Lung (tissue), 12 donors: Measurements from ENCODE around the gene SEMA6D. TPM values are rescaled to one million over a fixed set of nuclear protein-coding genes. Genes with fewer than 3 reads are reported as not detected.

Source experiments
- ATAC-seq: fragments of 200-7000 bp; cut with Tn5 transposase; one replicate; pipeline ENCODE4 v1.9.1; 2020; ENCODE audit warnings: moderate number of reproducible peaks; ENCODE audit not compliant: insufficient read depth, low FRiP score
- DNase-seq, 3 donors: peaks; one replicate each; pipeline ENCODE4 v3.0.0-alpha.2; 2013 to 2017
- H3K27ac ChIP-seq, 2 donors: one replicate each; pipeline ENCODE4 v1.5.1; 2013; ENCODE audit warnings: mild to moderate bottlenecking in 2 of 2, moderate library complexity in 2 of 2, control low read depth in 1 of 2, inconsistent platforms in 1 of 2, low read depth in 1 of 2, low read length in 1 of 2
- H3K27me3 ChIP-seq, 3 donors: one replicate each; pipeline ENCODE4 v1.5.1; 2013; ENCODE audit warnings: low read length in 2 of 3; ENCODE audit not compliant: control insufficient read depth in 3 of 3, insufficient read depth in 3 of 3
- H3K36me3 ChIP-seq, 4 donors: one replicate each; pipeline ENCODE4 v1.5.1; 2013; ENCODE audit warnings: low read length in 4 of 4, mild to moderate bottlenecking in 1 of 4, moderate library complexity in 1 of 4; ENCODE audit not compliant: control insufficient read depth in 4 of 4, insufficient read depth in 4 of 4
- H3K4me1 ChIP-seq, 5 donors: one replicate each; pipeline ENCODE4 v1.5.1; 2013; ENCODE audit warnings: low read length in 5 of 5, mild to moderate bottlenecking in 2 of 5, moderate library complexity in 1 of 5; ENCODE audit not compliant: control insufficient read depth in 5 of 5, insufficient read depth in 5 of 5
- H3K4me3 ChIP-seq: one replicate; pipeline ENCODE4 v1.5.1; 2013; ENCODE audit warnings: mild to moderate bottlenecking, control low read depth, moderate library complexity
- H3K9ac ChIP-seq, 2 donors: one replicate each; pipeline ENCODE4 v1.5.1; 2013; ENCODE audit warnings: low read length in 2 of 2, control low read depth in 1 of 2; ENCODE audit not compliant: insufficient read depth in 1 of 2
- H3K9me3 ChIP-seq, 4 donors: one replicate each; pipeline ENCODE4 v1.5.1; 2013; ENCODE audit warnings: low read length in 3 of 4, mild to moderate bottlenecking in 1 of 4, moderate library complexity in 1 of 4; ENCODE audit not compliant: control insufficient read depth in 4 of 4, insufficient read depth in 3 of 4
- CTCF ChIP-seq: IDR thresholded peaks from 2 replicates; pipeline ENCODE4 v1.5.1; 2012; ENCODE audit warnings: mild to moderate bottlenecking; ENCODE audit errors: control extremely low read depth, extremely low read depth
- WGBS, 2 donors: extraction: QIAGEN DNeasy Blood & Tissue Kit; methylation state at CpG; one replicate each; pipeline ENCODE4 v1.1.7; 2013; 5-methylcytosine and 5-hydroxymethylcytosine counted together
- polyA plus RNA-seq, 2 donors: library from polyadenylated mRNA; stranded (reverse); fragments of 200-250 nt; gene quantifications; one replicate each; pipeline ENCODE4 v1.2.1, GENCODE V29; 2013
- total RNA-seq, 2 donors: library from RNA; depleted of rRNA in 1 of 2; stranded (reverse); fragments of >200 nt in 1 of 2; gene quantifications; one replicate each; pipeline ENCODE4 v1.2.1, GENCODE V29; 2014 to 2021
- donor health status: control.
- donor health status: control.
- donor health status: Bipolar disorder and iron deficiency.
- donor health status: healthy.
- donor health status: DM: yes; HTN: yes; CAD: no.

Gene SEMA6D
- total and polyA plus RNA-seq, 4 donors, result 2.1 to 64.5 (median 4.0) TPM

- ATAC-seq, result no peak
- Histone ChIP-seq H3K4me3 (no peak overlapping the region), H3K27me3 (no peaks in the 10 kb centered on the region), H3K9ac (no peak overlapping the region), H3K27ac (no peak overlapping the region), H3K9me3 (peaks cover 0 to 11% (median 4%) of the 10 kb centered on the region in 4 donors), H3K36me3 (peaks cover 0 to 14% (median 9%) of the 10 kb centered on the region in 4 donors), H3K4me1 (peaks cover 0 to 23% (median 4%) of the 10 kb centered on the region in 5 donors)
- TF ChIP-seq CTCF, result no peak
- WGBS, 2 donors, result 94 to 96% methylated on average over 4 of the region's 4 CpGs
- DNase-seq, result no peak
Measured at GRCh38 chr15:47753591-47753990, 36.3 kb downstream of the SEMA6D start.

- no peak overlapping the region for H3K9ac ChIP-seq
- no peak for DNase-seq
- no peak for ATAC-seq
Measured at GRCh38 chr15:47754312-47754711, 37.0 kb downstream of the SEMA6D start.

GRCh38 chr15:47755941-47756340 is 38.6 kb downstream of the SEMA6D start:
- Histone ChIP-seq H3K27ac (no peak overlapping the region), H3K4me3 (no peak overlapping the region)
- WGBS, 2 donors, result 87 to 88% methylated on average over 2 of the region's 2 CpGs

More at GRCh38 chr15:47754312-47754711, 37.0 kb downstream of the SEMA6D start:
- Histone ChIP-seq H3K9me3 (peaks cover 0 to 11% (median 4%) of the 10 kb centered on the region in 4 donors), H3K27ac (no peak overlapping the region), H3K27me3 (no peaks in the 10 kb centered on the region), H3K36me3 (peaks cover 0 to 14% (median 9%) of the 10 kb centered on the region in 4 donors), H3K4me3 (no peak overlapping the region), H3K4me1 (peaks cover 0 to 26% (median 6%) of the 10 kb centered on the region in 5 donors)
- no peak for TF ChIP-seq CTCF

More at GRCh38 chr15:47755941-47756340, 38.6 kb downstream of the SEMA6D start:
- Histone ChIP-seq H3K4me1 (peaks cover 0 to 23% (median 0%) of the 10 kb centered on the region in 5 donors), H3K9me3 (peaks cover 0 to 11% (median 4%) of the 10 kb centered on the region in 4 donors), H3K27me3 (no peaks in the 10 kb centered on the region), H3K9ac (no peak overlapping the region), H3K36me3 (peaks cover 0 to 15% (median 10%) of the 10 kb centered on the region in 4 donors)
- ATAC-seq, result no peak
- no peak for TF ChIP-seq CTCF
- no peak for DNase-seq
